Endodermal cell (in vitro differentiated cells): ENCODE results near the gene SPNS2. TPM values are rescaled to one million over a fixed set of nuclear protein-coding genes. Genes with fewer than 3 reads are reported as not detected.

ENCODE experiments used
- DNase-seq: peaks from one replicate; pipeline ENCODE4 v3.0.0-alpha.2; 2017
- H3K27ac ChIP-seq: 2 replicates; pipeline ENCODE4 v1.5.1; 2013; ENCODE audit warnings: mild to moderate bottlenecking, low read depth, low read length, moderate library complexity
- H3K27me3 ChIP-seq: 2 replicates; pipeline ENCODE4 v1.6.1; 2013; ENCODE audit warnings: mild to moderate bottlenecking, low read length, moderate library complexity; ENCODE audit not compliant: insufficient read depth, control insufficient read depth, poor library complexity, severe bottlenecking
- H3K36me3 ChIP-seq: 2 replicates; pipeline ENCODE4 v1.7.0; 2013; ENCODE audit warnings: mild to moderate bottlenecking, low read length, moderate library complexity; ENCODE audit not compliant: control insufficient read depth, insufficient read depth
- H3K4me1 ChIP-seq: one replicate; pipeline ENCODE4 v1.7.0; 2013; ENCODE audit warnings: low read length; ENCODE audit not compliant: control insufficient read depth, insufficient read depth
- H3K4me3 ChIP-seq: 2 replicates; pipeline ENCODE4 v1.5.1; 2013; ENCODE audit warnings: mild to moderate bottlenecking, low read length, moderate library complexity
- H3K9ac ChIP-seq: 2 replicates; pipeline ENCODE4 v1.6.1; 2013; ENCODE audit warnings: mild to moderate bottlenecking, low read length, moderate library complexity; ENCODE audit not compliant: poor library complexity, severe bottlenecking; ENCODE audit errors: extremely low read depth
- H3K9me3 ChIP-seq: 2 replicates; pipeline ENCODE4 v1.6.1; 2013; ENCODE audit warnings: mild to moderate bottlenecking, low read length, moderate library complexity; ENCODE audit not compliant: control insufficient read depth
- H3K27ac Mint-ChIP-seq: 2 replicates; pipeline ENCODE4 v1.8.0; 2020; ENCODE audit warnings: mixed read lengths
- H3K27me3 Mint-ChIP-seq: 2 replicates; pipeline ENCODE4 v1.8.0; 2021; ENCODE audit warnings: mild to moderate bottlenecking, mixed read lengths; ENCODE audit not compliant: insufficient read depth
- H3K36me3 Mint-ChIP-seq: 2 replicates; pipeline ENCODE4 v1.8.0; 2020; ENCODE audit warnings: low read depth, mixed read lengths
- H3K4me1 Mint-ChIP-seq: 2 replicates; pipeline ENCODE4 v1.8.0; 2020; ENCODE audit warnings: mixed read lengths
- H3K4me3 Mint-ChIP-seq: 2 replicates; pipeline ENCODE4 v1.8.0; 2020; ENCODE audit warnings: mild to moderate bottlenecking, moderate library complexity, mixed read lengths
- H3K9me3 Mint-ChIP-seq: 2 replicates; pipeline ENCODE4 v1.8.0; 2020; ENCODE audit warnings: mild to moderate bottlenecking, mixed read lengths
- CTCF ChIP-seq: fragments of 200-600 bp; sonication (generic); conservative IDR thresholded peaks from 2 replicates; pipeline ENCODE4 v1.5.0; 2021; ENCODE audit warnings: antibody characterized with exemption, mild to moderate bottlenecking
- WGBS, 2 experiments: methylation state at CpG; one replicate each; pipeline versions ENCODE4 v1.1.5 to v1.1.7; 2013; ENCODE audit warnings: missing lambda C conversion rate in 2 of 2, mixed read lengths in 1 of 2; ENCODE audit not compliant: insufficient coverage in 1 of 2, insufficient read length in 1 of 2; 5-methylcytosine and 5-hydroxymethylcytosine counted together
- total RNA-seq, 2 donors: library from RNA; stranded (reverse); fragmentation: NEBNext Ultra II Directional in 1 of 2; extraction: Animal tissue kit (Norgen Biotek cat#: 25700) in 1 of 2; gene quantifications; 2 replicates in 1 of 2; 3 replicates in 1 of 2; pipeline ENCODE4 v1.2.1, GENCODE V29; 2021

Gene SPNS2
- total RNA-seq, 2 donors from 2014 or later, result 0.09 TPM; not detected in 1

DNA sequence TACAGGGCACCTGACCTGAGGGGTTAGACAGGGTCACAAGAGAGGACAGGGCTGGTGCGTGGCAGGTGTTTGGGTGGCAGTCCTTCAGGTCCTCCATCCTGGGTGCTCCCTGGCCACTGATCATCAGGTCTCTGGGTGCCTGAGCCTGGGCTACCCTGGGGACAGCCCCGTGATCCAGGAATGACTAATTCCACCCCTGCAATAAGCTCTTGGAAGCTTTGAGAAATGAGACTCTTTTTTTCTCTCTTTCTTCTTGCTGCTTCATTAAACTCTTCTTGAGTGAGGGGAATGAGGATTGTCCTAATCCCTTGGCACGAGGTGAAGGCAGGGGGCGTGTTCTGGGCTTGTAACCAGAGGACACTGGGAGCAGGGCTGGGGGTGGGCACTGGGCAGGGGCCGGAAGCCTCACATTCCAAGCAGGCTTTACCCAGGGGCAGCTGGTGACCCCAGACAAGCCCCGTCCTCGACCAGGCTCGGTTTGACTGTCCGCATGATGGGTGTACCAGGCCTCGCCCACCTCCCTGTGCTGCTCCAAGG, 21.4 kb upstream of the SPNS2 start:
- DNase-seq, result no peak
- Histone ChIP-seq H3K4me1 (no peaks in the 10 kb centered on the region), H3K36me3 (no peaks in the 10 kb centered on the region), H3K4me3 (no peak overlapping the region), H3K27ac (no peak overlapping the region), H3K9me3 (no peaks in the 10 kb centered on the region), H3K9ac (no peak overlapping the region), H3K27me3 (no peaks in the 10 kb centered on the region)
- H3K4me1 Mint-ChIP-seq, result no peaks in the 10 kb centered on the region
- TF ChIP-seq CTCF, result no peak
- H3K27me3 Mint-ChIP-seq, result no peaks in the 10 kb centered on the region
- H3K27ac Mint-ChIP-seq, result no peak overlapping the region
- H3K36me3 Mint-ChIP-seq, result no peaks in the 10 kb centered on the region
- no peak overlapping the region for H3K4me3 Mint-ChIP-seq
- WGBS, 2 experiments, result 84 to 100% methylated on average over 1 to 10 of the region's 10 CpGs
- no peaks in the 10 kb centered on the region for H3K9me3 Mint-ChIP-seq

DNA sequence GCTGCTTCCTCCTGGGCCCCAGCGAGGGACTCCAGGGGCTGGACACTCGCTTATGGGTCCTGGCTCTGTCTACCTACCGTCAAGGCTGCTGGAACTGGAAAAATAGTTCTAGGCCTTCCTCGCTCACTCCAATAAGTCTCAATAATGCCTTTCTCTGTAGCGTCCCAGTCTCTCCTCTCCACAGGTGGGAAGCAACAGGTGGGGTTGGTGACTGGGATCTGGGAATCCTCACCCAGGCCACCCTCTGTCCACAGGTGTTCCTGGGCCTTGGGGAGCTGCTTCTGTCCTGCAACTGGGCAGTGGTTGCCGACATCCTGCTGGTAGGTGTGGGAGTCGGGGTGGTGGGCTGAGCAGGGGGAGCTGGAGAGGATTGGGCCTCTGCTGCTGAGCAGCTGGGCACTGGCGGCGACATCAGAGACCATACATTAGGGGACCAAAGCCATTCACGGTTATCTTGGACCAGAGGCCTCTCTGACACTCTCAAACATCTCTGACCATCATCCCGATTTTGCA, 20.3 kb upstream of the SPNS2 start:
- 88% methylated on average over 8 to 11 of the region's 11 CpGs for WGBS, 2 experiments
- DNase-seq, result no peak

GRCh38 chr17:4479340-4479981, 19.2 kb upstream of the SPNS2 start:
- no peaks in the 10 kb centered on the region for H3K4me1 Mint-ChIP-seq
- Histone ChIP-seq H3K9ac (no peak overlapping the region), H3K4me3 (no peak overlapping the region), H3K27me3 (no peaks in the 10 kb centered on the region), H3K27ac (no peak overlapping the region), H3K4me1 (no peaks in the 10 kb centered on the region), H3K9me3 (no peaks in the 10 kb centered on the region), H3K36me3 (no peaks in the 10 kb centered on the region)
- no peak overlapping the region for H3K4me3 Mint-ChIP-seq
- H3K9me3 Mint-ChIP-seq, result no peaks in the 10 kb centered on the region
- no peaks in the 10 kb centered on the region for H3K27me3 Mint-ChIP-seq
- no peaks in the 10 kb centered on the region for H3K36me3 Mint-ChIP-seq
- WGBS, 2 experiments, result 93% methylated on average over 5 to 8 of the region's 8 CpGs
- no peak for DNase-seq
- no peak for TF ChIP-seq CTCF
- H3K27ac Mint-ChIP-seq, result no peak overlapping the region

More for the DNA sequence above, 20.3 kb upstream of the SPNS2 start:
- Histone ChIP-seq H3K27me3 (no peaks in the 10 kb centered on the region), H3K27ac (no peak overlapping the region), H3K4me1 (no peaks in the 10 kb centered on the region), H3K36me3 (no peaks in the 10 kb centered on the region), H3K9ac (no peak overlapping the region), H3K9me3 (no peaks in the 10 kb centered on the region), H3K4me3 (no peak overlapping the region)
- no peak for TF ChIP-seq CTCF
- H3K9me3 Mint-ChIP-seq, result no peaks in the 10 kb centered on the region
- no peaks in the 10 kb centered on the region for H3K4me1 Mint-ChIP-seq
- no peak overlapping the region for H3K27ac Mint-ChIP-seq
- H3K4me3 Mint-ChIP-seq, result no peak overlapping the region
- H3K36me3 Mint-ChIP-seq, result no peaks in the 10 kb centered on the region
- no peaks in the 10 kb centered on the region for H3K27me3 Mint-ChIP-seq
